Measurements from ENCODE around the gene SMIM28. TPM values are rescaled to one million over a fixed set of nuclear protein-coding genes. Genes with fewer than 3 reads are reported as not detected.
A peak's percentile ranks its signal among the peaks of the same experiment; 100 is the strongest.

The SMIM28 gene
- total and polyA plus RNA-seq, 2 donors (not counting 1 experiment from before 2014, with no cell fraction given) = not detected

DNA sequence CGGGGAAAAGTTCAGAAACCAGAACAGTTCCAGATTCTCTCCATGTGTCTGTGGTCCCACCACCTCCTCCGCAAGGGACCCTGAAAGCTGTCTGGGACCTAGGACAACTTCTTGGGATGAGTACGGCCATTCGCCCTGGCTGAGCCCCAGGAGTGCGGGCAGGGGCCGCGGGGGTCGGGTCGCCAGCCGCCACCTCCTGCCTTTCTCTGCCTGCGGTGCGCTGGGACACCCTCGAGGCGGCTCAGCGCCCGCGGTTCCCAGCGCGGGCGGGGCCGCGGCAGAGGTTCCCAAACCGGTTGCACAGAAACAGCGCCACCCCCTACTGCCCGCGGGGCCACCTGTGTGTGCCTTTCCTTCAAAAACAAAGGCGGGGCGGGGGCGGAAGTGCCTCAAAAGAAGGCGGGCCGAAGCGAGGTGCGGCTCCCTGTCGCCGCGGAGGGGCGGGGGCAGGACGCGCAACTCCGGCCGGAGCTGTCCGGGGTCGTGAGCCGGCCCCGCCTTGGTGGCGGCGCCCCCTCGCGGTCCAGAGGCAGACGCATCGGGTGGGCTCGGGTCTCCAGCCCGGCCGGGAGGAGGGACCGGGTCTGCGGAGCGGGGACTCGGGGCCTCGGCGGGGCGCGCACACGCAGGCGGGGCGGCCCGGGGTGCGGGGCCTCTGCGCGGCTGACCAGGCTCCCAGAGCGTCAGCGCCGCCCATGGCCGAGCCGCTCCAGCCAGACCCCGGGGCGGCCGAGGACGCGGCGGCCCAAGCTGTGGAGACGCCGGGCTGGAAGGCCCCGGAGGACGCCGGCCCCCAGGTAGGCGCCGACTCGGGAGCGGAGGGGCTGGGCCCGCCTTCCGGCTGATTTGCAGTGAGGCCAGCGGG lies 26.3 kb downstream of the SMIM28 start, which contains the start of gene HEBP2:
Gene HEBP2 (plus strand): TSS at position 423 of the 865 bp plus-strand sequence. CDS start 273 bp downstream, at position 696.
- H3K9me3 ChIP-seq (ENCODE audit: control insufficient read depth, insufficient read depth, low read depth, low read length) = no peaks in the 10 kb centered on the region
- H3K4me3 ChIP-seq (replicated peaks in 1 of 4; ENCODE audit: control extremely low read depth in 1 of 4, insufficient read depth in 1 of 4, low read depth in 3 of 4, low read length in 4 of 4) = peak within 1 kb of the TSS; percentile 72 to 91 (median 78)
- H3K27ac ChIP-seq (ENCODE audit: insufficient read depth, low read length) = peak within 1 kb of the TSS; percentile 52
- peak within 1 kb of the TSS; percentile 90 for H3K4me2 ChIP-seq (ENCODE audit: extremely low read depth, insufficient read depth, low read length)
- peaks cover 7% of the 10 kb centered on the region for H3K36me3 ChIP-seq (ENCODE audit: control insufficient read depth, insufficient read depth, low read length)
- peak within 1 kb of the TSS; percentile 68 for H3K9ac ChIP-seq (ENCODE audit: insufficient read depth, low read length)
- peak within 1 kb of the TSS; percentile 88 for H2AFZ ChIP-seq (ENCODE audit: low read length)
- no peak for TF ChIP-seq EZH2 (IDR thresholded peaks at IDR 0.05; ENCODE audit: low read length, missing control alignments)
- TF ChIP-seq, protein P1, sequence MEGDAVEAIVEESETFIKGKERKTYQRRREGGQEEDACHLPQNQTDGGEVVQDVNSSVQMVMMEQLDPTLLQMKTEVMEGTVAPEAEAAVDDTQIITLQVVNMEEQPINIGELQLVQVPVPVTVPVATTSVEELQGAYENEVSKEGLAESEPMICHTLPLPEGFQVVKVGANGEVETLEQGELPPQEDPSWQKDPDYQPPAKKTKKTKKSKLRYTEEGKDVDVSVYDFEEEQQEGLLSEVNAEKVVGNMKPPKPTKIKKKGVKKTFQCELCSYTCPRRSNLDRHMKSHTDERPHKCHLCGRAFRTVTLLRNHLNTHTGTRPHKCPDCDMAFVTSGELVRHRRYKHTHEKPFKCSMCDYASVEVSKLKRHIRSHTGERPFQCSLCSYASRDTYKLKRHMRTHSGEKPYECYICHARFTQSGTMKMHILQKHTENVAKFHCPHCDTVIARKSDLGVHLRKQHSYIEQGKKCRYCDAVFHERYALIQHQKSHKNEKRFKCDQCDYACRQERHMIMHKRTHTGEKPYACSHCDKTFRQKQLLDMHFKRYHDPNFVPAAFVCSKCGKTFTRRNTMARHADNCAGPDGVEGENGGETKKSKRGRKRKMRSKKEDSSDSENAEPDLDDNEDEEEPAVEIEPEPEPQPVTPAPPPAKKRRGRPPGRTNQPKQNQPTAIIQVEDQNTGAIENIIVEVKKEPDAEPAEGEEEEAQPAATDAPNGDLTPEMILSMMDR (conservative IDR thresholded peaks at IDR 0.05 in 1 of 2, IDR thresholded peaks at IDR 0.05 in 1 of 2; ENCODE audit: low read depth in 1 of 2, low read length in 2 of 2) = peak; percentile 24 to 49
- no peaks in the 10 kb centered on the region for H3K4me1 ChIP-seq (ENCODE audit: control insufficient read depth, extremely low read depth, insufficient read depth, low read length)
- DNase-seq (ENCODE audit: low read depth in 2 of 2) = peak; percentile 78 to 87
- no peaks in the 10 kb centered on the region for H4K20me1 ChIP-seq (ENCODE audit: control insufficient read depth, extremely low read depth, insufficient read depth, low read length)
- no peaks in the 10 kb centered on the region for H3K79me2 ChIP-seq (ENCODE audit: control insufficient read depth, insufficient read depth, low read length)
- no peaks in the 10 kb centered on the region for H3K27me3 ChIP-seq (ENCODE audit: control insufficient read depth, insufficient read depth, low read length)

DNA sequence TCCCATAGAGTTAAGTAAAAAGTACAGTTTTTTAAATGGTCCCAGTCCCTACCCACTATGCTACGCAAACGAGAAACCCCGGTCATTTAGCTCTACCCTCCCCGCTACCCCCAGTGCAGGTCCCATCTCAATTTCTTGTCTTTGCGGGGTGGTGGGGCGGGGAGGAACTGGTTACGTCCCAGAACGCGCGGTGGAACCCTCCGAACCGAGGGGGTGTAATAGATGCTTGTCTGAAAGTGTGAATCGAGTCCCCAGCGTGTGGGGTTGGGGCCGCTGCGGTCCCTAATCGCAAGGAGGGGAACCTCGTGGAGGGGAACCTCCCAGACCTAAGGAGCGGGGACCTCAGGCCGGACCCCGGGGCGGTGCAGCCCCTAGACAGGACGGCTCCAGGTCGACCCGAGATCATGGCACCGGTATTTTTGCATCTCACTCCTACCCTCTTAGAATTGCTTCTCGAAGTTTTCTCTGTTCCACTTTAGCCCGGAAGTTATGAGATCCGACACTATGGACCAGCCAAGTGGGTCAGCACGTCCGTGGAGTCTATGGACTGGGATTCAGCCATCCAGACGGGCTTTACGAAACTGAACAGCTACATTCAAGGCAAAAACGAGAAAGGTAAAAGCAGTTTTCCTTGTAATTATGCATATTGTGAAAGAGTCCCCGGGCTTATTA lies 27.1 kb downstream of the SMIM28 start:
- peaks cover 12% of the 10 kb centered on the region for H3K36me3 ChIP-seq (ENCODE audit: control insufficient read depth, insufficient read depth, low read length)
- no peaks in the 10 kb centered on the region for H3K27me3 ChIP-seq (ENCODE audit: control insufficient read depth, insufficient read depth, low read length)
- no peaks in the 10 kb centered on the region for H3K4me1 ChIP-seq (ENCODE audit: control insufficient read depth, extremely low read depth, insufficient read depth, low read length)
- TF ChIP-seq, protein P1 (conservative IDR thresholded peaks at IDR 0.05 in 1 of 2, IDR thresholded peaks at IDR 0.05 in 1 of 2; ENCODE audit: low read depth in 1 of 2, low read length in 2 of 2) = no peak
- TF ChIP-seq EZH2 (IDR thresholded peaks at IDR 0.05; ENCODE audit: low read length, missing control alignments) = no peak
- H3K9ac ChIP-seq (ENCODE audit: insufficient read depth, low read length) = peak overlapping the region; percentile 68
- no peaks in the 10 kb centered on the region for H3K9me3 ChIP-seq (ENCODE audit: control insufficient read depth, insufficient read depth, low read depth, low read length)
- no peaks in the 10 kb centered on the region for H3K79me2 ChIP-seq (ENCODE audit: control insufficient read depth, insufficient read depth, low read length)
- peak overlapping the region; percentile 55 for H2AFZ ChIP-seq (ENCODE audit: low read length)
- peak overlapping the region; percentile 75 for H3K4me2 ChIP-seq (ENCODE audit: extremely low read depth, insufficient read depth, low read length)
- H3K27ac ChIP-seq (ENCODE audit: insufficient read depth, low read length) = peak overlapping the region; percentile 52
- H4K20me1 ChIP-seq (ENCODE audit: control insufficient read depth, extremely low read depth, insufficient read depth, low read length) = no peaks in the 10 kb centered on the region
- DNase-seq (ENCODE audit: low read depth in 2 of 2) = peak in 1 of 2 donors; percentile 5
- peak overlapping the region; percentile 72 to 91 (median 78) for H3K4me3 ChIP-seq (replicated peaks in 1 of 4; ENCODE audit: control extremely low read depth in 1 of 4, insufficient read depth in 1 of 4, low read depth in 3 of 4, low read length in 4 of 4)

DNA sequence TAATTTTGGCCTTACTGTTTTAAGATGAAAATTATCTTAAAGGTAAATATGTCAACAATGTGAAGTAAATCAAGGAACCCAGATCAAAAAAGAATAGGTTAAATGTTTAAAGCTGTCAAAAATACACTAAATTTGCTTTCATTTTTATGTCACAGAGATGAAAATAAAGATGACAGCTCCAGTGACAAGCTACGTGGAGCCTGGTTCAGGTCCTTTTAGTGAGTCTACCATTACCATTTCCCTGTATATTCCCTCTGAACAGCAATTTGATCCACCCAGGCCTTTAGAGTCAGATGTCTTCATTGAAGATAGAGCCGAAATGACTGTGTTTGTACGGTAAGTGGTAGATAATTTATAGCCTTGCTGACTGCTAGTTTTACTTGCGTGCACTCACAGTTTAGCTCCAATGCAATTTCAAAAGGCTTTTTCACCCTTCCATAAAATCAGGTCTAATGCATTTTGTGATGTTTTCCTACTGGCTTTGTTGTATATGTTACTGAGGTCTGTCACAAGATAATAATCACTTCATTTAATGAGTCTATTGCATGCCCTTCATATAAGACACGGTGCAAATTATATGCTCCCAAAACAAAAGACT lies 28.2 kb downstream of the SMIM28 start:
- Histone ChIP-seq H3K4me2 (ENCODE audit: extremely low read depth, insufficient read depth, low read length) (no peak overlapping the region), H3K79me2 (ENCODE audit: control insufficient read depth, insufficient read depth, low read length) (no peaks in the 10 kb centered on the region)

More for the DNA sequence above, 28.2 kb downstream of the SMIM28 start:
- H3K9me3 ChIP-seq (ENCODE audit: control insufficient read depth, insufficient read depth, low read depth, low read length) = no peaks in the 10 kb centered on the region
- H4K20me1 ChIP-seq (ENCODE audit: control insufficient read depth, extremely low read depth, insufficient read depth, low read length) = no peaks in the 10 kb centered on the region
- no peak overlapping the region for H3K27ac ChIP-seq (ENCODE audit: insufficient read depth, low read length)
- no peak overlapping the region for H3K4me3 ChIP-seq (replicated peaks in 1 of 4; ENCODE audit: control extremely low read depth in 1 of 4, insufficient read depth in 1 of 4, low read depth in 3 of 4, low read length in 4 of 4)
- no peak for TF ChIP-seq EZH2 (IDR thresholded peaks at IDR 0.05; ENCODE audit: low read length, missing control alignments)
- TF ChIP-seq, protein P1 (conservative IDR thresholded peaks at IDR 0.05 in 1 of 2, IDR thresholded peaks at IDR 0.05 in 1 of 2; ENCODE audit: low read depth in 1 of 2, low read length in 2 of 2) = no peak
- peaks cover 12% of the 10 kb centered on the region for H3K36me3 ChIP-seq (ENCODE audit: control insufficient read depth, insufficient read depth, low read length)
- DNase-seq (ENCODE audit: low read depth in 2 of 2) = no peak
- no peak overlapping the region for H3K9ac ChIP-seq (ENCODE audit: insufficient read depth, low read length)
- H3K4me1 ChIP-seq (ENCODE audit: control insufficient read depth, extremely low read depth, insufficient read depth, low read length) = peaks cover 8% of the 10 kb centered on the region
- H3K27me3 ChIP-seq (ENCODE audit: control insufficient read depth, insufficient read depth, low read length) = no peaks in the 10 kb centered on the region
- H2AFZ ChIP-seq (ENCODE audit: low read length) = no peak overlapping the region

Measured in fibroblast of lung (primary cell).